Measurements from ENCODE around the gene VAT1L.

DNA sequence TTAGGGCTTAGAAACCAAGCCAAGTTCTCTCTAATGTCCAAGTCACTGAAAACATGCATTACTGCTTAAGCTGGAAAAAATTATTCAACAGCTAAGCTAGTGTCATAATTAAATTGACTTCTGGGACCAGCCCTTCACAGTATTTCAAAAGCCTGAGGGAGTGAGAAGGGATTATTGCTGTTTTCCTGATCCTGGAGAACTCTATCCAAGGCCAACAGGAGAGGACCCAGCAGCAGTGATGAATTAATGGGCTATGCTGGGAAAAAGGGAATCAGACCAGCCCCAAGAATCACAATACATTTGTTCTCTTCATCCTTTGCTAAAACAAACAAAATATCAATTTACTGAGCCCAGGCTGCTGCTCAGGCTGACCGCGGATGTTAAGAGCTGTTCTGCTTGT is 199.4 kb downstream of the VAT1L start:
- TF ChIP-seq CTCF (IDR thresholded peaks at IDR 0.05) (no peak), NR2C2 (CRISPR knock-in tag; IDR thresholded peaks at IDR 0.05) (no peak), NFE2L1 (CRISPR knock-in tag; IDR thresholded peaks at IDR 0.05) (no peak), GABPB1 (CRISPR knock-in tag; IDR thresholded peaks at IDR 0.05) (no peak), IRF1 (CRISPR knock-in tag; IDR thresholded peaks at IDR 0.05) (no peak), NR3C1 (CRISPR knock-in tag; conservative IDR thresholded peaks at IDR 0.05; ENCODE audit: low read depth) (no peak), IRF2 (CRISPR knock-in tag; IDR thresholded peaks at IDR 0.05; ENCODE audit: borderline replicate concordance, low read depth) (no peak)
